GM18861 (cell line): ENCODE results near the gene NDFIP2.
"Not testable (repeated sequence)": the region's sequence is repeated elsewhere in the genome, so short reads cannot be mapped to it uniquely, and the experiment has no call there.

Source experiments
- ATAC-seq: cut with Tn5 transposase; IDR thresholded peaks from one replicate; pipeline ENCODE4 v1.9.1; 2021; ENCODE audit not compliant: unreplicated experiment

Gene NDFIP2

DNA sequence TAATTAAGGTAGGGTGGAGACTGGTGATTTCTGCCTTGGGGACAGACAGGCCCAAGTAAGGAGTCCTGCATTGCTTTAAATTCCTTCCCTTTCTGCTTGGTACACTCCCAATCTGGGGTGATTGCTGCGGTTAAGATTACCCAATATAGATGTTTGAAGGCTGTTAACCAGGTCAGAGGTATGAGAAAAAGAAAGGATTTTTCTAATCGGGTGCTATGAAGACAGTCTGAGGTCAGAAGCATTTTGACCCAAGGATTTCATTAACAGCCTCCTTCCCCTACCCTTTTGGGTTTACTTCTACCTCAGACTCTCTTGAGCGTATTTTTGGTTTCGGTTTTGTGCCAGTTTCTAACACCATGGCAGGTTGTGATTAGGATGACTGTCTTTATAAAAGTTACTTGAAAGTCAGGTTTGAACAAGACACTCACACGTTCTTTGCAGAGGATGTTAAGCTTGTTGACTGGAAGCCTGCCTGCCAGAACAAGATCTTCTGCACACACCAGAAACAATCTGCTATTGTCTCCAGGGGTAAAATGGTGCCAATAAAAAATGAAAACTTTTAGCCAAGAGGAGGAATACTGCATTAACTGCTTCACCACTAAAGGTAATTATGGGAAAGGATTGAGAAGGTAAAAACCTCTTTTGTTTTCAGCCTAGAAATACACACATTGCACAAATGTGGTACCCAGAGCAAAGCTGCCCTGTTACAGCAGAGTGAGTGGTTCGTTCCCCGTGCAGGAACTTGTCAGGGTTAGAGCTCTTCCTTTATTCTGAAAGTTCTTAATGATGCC, 108.8 kb downstream of the NDFIP2 start:
- no peak for ATAC-seq

DNA sequence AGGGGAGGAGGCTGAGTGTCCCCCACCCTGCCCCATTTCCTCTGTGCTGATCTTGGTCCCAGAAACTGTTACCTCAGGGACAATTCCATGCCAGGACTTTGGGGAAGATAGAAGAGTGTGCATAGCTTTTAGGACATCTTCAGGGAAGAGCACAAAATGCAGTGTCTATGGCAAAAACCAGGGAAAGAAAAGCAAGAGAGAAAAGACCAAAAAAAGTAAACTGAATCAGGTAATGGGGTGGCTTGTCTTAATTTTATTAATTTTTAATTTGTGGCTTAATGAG, 109.4 kb downstream of the NDFIP2 start:
- ATAC-seq, result no peak

GRCh38 chr13:79591493-79591892, 110.5 kb downstream of the NDFIP2 start:
- ATAC-seq, result no peak

GRCh38 chr13:79593121-79593520, 112.2 kb downstream of the NDFIP2 start:
- ATAC-seq, result no peak

DNA sequence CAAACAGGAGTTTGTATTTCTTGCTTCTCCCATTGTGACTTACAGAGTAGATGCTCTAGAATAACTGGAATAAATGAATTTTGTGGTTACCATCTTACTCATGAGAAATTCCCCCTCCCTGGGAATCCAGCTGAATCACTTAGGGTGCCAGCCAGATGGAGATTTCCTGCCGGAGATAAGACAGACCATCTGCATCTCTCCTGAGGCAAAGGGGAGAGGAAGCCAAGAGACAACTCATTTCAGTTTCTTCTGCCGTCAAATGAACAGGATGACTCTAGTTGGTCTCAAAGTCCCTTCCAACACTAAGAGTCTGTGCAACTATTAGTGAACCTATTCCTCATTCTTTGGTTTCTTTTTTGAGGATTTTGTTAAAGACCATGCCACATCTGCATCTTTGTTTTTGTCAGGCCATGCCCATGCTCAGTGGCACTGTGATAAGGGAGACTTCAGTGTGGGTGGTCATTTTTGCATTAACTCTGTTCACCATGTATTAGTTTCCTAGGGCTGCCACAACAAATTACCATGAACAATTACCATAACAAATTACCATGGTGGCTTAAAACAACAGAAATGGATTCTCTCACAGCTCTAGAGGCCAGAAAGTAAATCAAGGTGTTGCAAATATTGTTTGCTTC, 112.8 kb downstream of the NDFIP2 start:
- ATAC-seq, result no peak

DNA sequence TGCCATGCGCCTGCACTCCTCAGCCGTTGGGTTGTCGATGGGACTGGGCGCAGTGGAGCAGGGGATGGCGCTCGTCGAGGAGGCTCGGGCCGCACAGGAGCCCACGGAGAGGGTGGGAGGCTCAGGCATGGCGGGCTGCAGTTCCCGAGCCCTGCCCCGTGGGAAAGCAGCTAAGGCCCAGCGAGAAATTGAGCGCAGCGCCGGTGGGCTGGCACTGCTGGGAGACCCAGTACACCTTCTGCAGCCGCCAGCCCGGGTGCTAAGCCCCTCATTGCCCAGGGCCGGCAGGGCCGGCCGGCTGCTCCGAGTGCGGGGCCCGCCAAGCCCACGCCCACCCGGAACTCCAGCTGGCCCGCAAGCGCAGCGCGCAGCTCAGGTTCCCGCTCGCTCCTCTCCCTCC, 119.2 kb downstream of the NDFIP2 start:
- not testable (repeated sequence) for ATAC-seq

GRCh38 chr13:79602936-79603335, 122.0 kb downstream of the NDFIP2 start:
- ATAC-seq, result no peak

DNA sequence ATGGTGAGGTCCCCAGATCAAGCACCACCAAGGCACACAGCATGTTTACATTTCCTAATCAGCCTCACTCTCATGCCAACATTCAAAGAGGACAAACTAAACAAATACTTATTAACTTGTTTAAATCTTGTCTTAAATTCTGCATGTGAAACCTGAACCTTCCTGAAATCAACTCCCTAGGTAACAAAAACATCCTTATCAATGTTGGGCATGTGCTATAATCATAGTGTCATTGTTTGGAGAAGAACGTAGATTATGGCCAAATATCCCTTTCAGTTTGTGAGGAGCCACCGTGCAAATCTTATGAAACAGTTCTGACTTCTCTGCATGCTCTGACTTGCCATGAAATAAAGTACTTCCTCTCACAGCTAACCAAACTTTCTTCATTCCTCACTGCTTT, 123.8 kb downstream of the NDFIP2 start:
- ATAC-seq, result no peak
